Activated B cell treated with CpG ODN at 0.5 μM for 24 hours (primary cell): Measurements from ENCODE around the gene GRIPAP1. TPM values are rescaled to one million over a fixed set of nuclear protein-coding genes. Genes with fewer than 3 reads are reported as not detected.

Experiments
- ATAC-seq: fragments of 200-7000 bp; cut with Tn5 transposase; one replicate; pipeline ENCODE4 v1.10.0; 2021; ENCODE audit warnings: low read depth, mild to moderate bottlenecking, moderate library complexity
- CTCF ChIA-PET: fragments of 350-600 bp; sonication (Branson Sonifier 250); formaldehyde crosslinking; loops from one replicate; lab custom pipeline; 2021; ENCODE audit warnings: antibody characterized with exemption; lab: Charles Lee
- POLR2A ChIA-PET: fragments of 350-600 bp; sonication (Branson Sonifier 250); formaldehyde crosslinking; loops from one replicate; lab custom pipeline; 2021; ENCODE audit warnings: antibody characterized with exemption; lab: Charles Lee
- DNase-seq: peaks from one replicate; pipeline ENCODE4 v3.0.0; 2022
- H3K27ac Mint-ChIP-seq: one replicate; pipeline ENCODE4 v1.8.0; 2020; ENCODE audit warnings: mixed read lengths
- H3K27me3 Mint-ChIP-seq: one replicate; pipeline ENCODE4 v1.8.0; 2021; ENCODE audit warnings: mixed read lengths
- H3K36me3 Mint-ChIP-seq: one replicate; pipeline ENCODE4 v1.8.0; 2021; ENCODE audit warnings: low read depth, mixed read lengths
- H3K4me1 Mint-ChIP-seq: one replicate; pipeline ENCODE4 v1.8.0; 2021; ENCODE audit warnings: mixed read lengths
- H3K4me3 Mint-ChIP-seq: one replicate; pipeline ENCODE4 v1.8.0; 2020; ENCODE audit warnings: mild to moderate bottlenecking, mixed read lengths
- H3K9me3 Mint-ChIP-seq: one replicate; pipeline ENCODE4 v1.8.0; 2020; ENCODE audit warnings: mixed read lengths
- intact Hi-C: fragments of 100-400 bp; cut with micrococcal nuclease; formaldehyde crosslinking; loops from one replicate; pipeline ENCODE4 v1.15.1; 2024
- total RNA-seq: library from RNA; stranded (reverse); gene quantifications from 2 replicates; pipeline ENCODE4 v1.2.3, GENCODE V29; 2022
- TF ChIP-seq, protein P1 (sequence below): fragments of 200-600 bp; IDR thresholded peaks from one replicate; pipeline ENCODE4 v1.8.0; 2022; ENCODE audit warnings: antibody characterized with exemption, mild to moderate bottlenecking

GRIPAP1 gene
- total RNA-seq, 1 donor from 2014 or later, result 117 TPM

DNA sequence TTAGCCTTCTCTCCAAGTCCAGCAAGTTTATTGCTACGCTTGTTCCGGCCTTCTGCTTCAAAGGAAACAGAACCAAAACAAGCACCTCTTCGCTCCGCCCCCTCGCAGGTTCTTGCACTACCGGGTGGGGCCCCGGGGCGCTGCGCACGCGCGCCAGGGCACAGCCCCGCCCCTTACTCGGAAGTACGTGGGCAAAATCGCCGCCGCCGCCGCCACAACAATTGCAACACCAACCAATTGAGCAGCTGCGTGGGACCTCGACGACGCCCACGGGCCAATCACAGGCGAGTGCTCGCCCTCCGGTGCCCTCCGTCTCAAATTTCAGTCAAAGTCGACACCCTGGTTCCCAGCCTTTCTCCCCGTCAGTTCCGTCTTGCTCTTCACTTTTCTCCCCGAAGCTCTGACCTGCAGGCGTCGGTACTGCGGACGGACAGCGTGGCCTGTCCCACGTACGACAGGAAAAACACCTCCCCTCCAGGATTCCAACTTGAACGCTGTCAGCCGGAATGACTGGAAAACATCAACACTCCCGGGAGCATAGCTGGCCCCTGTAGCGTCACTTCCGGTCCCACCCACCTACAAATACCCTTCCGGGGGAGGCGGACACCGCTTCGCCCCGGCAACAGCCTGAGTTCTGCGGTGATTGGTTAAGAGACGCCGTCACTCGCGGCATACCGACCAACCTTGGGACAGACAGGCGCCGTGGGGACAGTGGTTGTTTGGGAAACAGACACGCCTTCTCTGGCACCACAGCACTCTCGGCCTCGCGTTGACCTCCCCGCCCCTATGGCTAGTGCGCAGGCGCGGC, 44.0 kb downstream of the GRIPAP1 start:
- intact Hi-C loops, result loop anchor here (1.0 to 5.0 kb wide), 13 partner anchors 14 to 419 kb away; partner anchors contain the start of genes GRIPAP1, PIM2, PQBP1 and PRAF2
- DNase-seq, result peak; percentile 81
- peaks cover 26% of the 10 kb centered on the region for H3K36me3 Mint-ChIP-seq
- H3K9me3 Mint-ChIP-seq, result no peaks in the 10 kb centered on the region
- peak overlapping the region; percentile 98 for H3K4me3 Mint-ChIP-seq
- TF ChIP-seq, protein P1, sequence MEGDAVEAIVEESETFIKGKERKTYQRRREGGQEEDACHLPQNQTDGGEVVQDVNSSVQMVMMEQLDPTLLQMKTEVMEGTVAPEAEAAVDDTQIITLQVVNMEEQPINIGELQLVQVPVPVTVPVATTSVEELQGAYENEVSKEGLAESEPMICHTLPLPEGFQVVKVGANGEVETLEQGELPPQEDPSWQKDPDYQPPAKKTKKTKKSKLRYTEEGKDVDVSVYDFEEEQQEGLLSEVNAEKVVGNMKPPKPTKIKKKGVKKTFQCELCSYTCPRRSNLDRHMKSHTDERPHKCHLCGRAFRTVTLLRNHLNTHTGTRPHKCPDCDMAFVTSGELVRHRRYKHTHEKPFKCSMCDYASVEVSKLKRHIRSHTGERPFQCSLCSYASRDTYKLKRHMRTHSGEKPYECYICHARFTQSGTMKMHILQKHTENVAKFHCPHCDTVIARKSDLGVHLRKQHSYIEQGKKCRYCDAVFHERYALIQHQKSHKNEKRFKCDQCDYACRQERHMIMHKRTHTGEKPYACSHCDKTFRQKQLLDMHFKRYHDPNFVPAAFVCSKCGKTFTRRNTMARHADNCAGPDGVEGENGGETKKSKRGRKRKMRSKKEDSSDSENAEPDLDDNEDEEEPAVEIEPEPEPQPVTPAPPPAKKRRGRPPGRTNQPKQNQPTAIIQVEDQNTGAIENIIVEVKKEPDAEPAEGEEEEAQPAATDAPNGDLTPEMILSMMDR, result no peak
- peak; percentile 84 for ATAC-seq
- ChIA-PET POLR2A (interaction anchor here (0.5 to 5.9 kb wide), 27 partner anchors 9 to 436 kb away, joined by 3 to 99 read pairs (median 5); partner anchors contain the start of genes GRIPAP1, HDAC6, KCND1 and PQBP1), CTCF (interaction anchor here (0.8 to 1.0 kb wide), 3 partner anchors 15 to 309 kb away, joined by 3 to 4 read pairs (median 3); no protein-coding TSS in a partner anchor)
- no peaks in the 10 kb centered on the region for H3K27me3 Mint-ChIP-seq
- peaks cover 69% of the 10 kb centered on the region for H3K4me1 Mint-ChIP-seq
- peak overlapping the region; percentile 100 for H3K27ac Mint-ChIP-seq

DNA sequence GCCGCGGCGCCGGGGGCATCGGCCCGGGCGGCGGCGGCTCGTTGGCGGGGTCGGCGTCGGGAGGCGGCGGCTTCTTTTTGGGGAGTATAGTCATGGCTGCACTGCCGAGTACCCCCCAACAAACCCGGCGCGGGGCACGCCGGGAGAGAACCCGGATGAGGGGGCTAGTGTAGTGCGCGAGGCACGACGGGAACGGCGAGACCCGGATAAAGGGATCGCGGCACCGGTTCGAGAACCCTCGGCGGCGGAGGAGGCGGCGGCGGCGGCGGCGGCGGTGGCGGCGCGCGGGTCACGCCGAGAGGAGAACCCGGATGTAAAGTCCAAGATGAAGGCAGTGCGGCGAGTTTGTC, 44.6 kb downstream of the GRIPAP1 start, which contains the start of gene OTUD5:
Gene OTUD5, minus strand, starts transcription at position 131 of the 350 bp plus-strand sequence. Its CDS starts 37 bp downstream, at position 94.
- TF ChIP-seq, protein P1, result no peak
- H3K4me1 Mint-ChIP-seq, result peaks cover 72% of the 10 kb centered on the region
- DNase-seq (no peak), ATAC-seq (peak; percentile 38)
- intact Hi-C loops, result loop anchor here (1.0 to 5.0 kb wide), 3 partner anchors 144 to 360 kb away; partner anchors contain the start of gene WDR13
- no peaks in the 10 kb centered on the region for H3K9me3 Mint-ChIP-seq
- H3K4me3 Mint-ChIP-seq, result peak within 1 kb of the TSS; percentile 98
- ChIA-PET CTCF (interaction anchor here (0.8 kb wide), 1 partner anchor 15 kb away, joined by 3 read pairs; no protein-coding TSS in a partner anchor), POLR2A (interaction anchor here (1.0 to 5.9 kb wide), 18 partner anchors 9 to 383 kb away, joined by 3 to 99 read pairs (median 10); partner anchors contain the start of genes GRIPAP1, HDAC6, KCND1 and PQBP1)
- H3K27ac Mint-ChIP-seq, result peak within 1 kb of the TSS; percentile 100
- H3K27me3 Mint-ChIP-seq, result no peaks in the 10 kb centered on the region
- H3K36me3 Mint-ChIP-seq, result peaks cover 26% of the 10 kb centered on the region

DNA sequence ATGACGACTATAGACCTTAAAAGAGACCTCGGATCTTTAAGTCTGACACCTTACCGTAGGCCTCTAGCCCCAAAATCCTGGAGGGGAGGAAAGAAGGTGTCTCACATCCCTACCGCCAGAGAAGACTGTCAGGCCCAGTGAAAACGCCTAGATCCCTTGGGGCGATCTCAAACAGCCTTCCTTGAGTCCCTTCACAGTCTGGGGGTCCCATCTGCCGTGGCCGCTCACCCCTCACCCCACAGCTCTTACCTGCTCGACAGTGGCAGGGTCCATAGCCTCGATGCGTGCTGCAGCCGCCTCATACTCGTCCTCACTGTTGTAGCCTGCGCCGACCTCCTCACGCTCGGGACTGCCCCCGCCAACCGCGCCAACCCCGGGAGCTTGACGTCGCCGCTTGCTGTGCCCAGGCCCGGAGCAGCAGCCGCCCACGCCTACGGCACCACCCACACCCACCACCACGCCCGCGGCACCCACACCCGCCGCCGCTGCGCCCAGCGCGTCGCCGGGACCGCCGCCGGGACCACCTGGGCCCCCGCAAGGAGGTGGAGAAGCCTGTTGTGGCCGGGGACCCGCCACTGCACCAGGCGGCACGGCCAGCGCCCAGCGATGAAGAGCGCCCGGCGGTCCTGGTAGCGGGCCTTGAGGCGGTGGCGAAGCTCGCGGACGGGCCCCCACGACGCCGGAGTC, 45.2 kb downstream of the GRIPAP1 start:
- no peaks in the 10 kb centered on the region for H3K9me3 Mint-ChIP-seq
- ATAC-seq (no peak), DNase-seq (peak; percentile 29)
- CTCF ChIA-PET, result no interaction called here
- peaks cover 26% of the 10 kb centered on the region for H3K36me3 Mint-ChIP-seq
- TF ChIP-seq, protein P1, result no peak
- H3K4me3 Mint-ChIP-seq, result peak overlapping the region; percentile 84
- H3K4me1 Mint-ChIP-seq, result peaks cover 74% of the 10 kb centered on the region
- POLR2A ChIA-PET, result interaction anchor here (0.6 to 5.9 kb wide), 13 partner anchors 15 to 382 kb away, joined by 3 to 99 read pairs (median 8); partner anchors contain the start of genes KCND1, PQBP1, RBM3 and SLC35A2
- intact Hi-C loops, result loop anchor here (1.0 to 5.0 kb wide), 3 partner anchors 144 to 360 kb away; partner anchors contain the start of gene WDR13
- peak overlapping the region; percentile 75 for H3K27ac Mint-ChIP-seq
- H3K27me3 Mint-ChIP-seq, result no peaks in the 10 kb centered on the region

DNA sequence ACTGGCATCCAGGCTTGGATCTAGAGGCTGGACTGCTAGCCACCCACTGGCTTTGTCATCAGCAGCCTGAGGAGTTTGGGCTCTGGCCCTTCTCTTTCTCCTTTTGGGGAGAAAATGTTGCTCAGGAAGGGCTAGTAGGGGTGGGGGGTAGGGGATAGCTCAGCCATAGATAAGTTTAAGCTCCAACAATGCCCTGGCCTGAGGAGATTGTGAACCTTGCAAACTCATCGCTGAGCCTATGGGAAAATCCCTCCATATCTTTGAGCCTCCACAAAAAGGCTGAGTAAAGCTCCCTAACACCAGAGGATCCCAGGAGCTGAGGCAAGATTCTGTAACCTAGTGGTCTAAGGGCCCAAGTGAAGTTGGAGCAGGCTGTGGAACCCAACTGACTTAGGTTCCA, 53.5 kb downstream of the GRIPAP1 start:
- no peaks in the 10 kb centered on the region for H3K27me3 Mint-ChIP-seq
- no peak for DNase-seq
- ATAC-seq, result no peak
- POLR2A ChIA-PET, result interaction anchor here (0.5 to 17.9 kb wide), 2 partner anchors 34 to 1114 kb away, joined by 8 to 718 read pairs; partner anchors contain the start of genes PIM2 and SLC35A2
- H3K27ac Mint-ChIP-seq, result no peak overlapping the region
- peaks cover 36% of the 10 kb centered on the region for H3K4me1 Mint-ChIP-seq
- no peak overlapping the region for H3K4me3 Mint-ChIP-seq
- CTCF ChIA-PET, result interaction anchor here (0.8 to 1.2 kb wide), 2 partner anchors 61 to 300 kb away, joined by 3 to 5 read pairs; no protein-coding TSS in a partner anchor
- H3K36me3 Mint-ChIP-seq, result peaks cover 15% of the 10 kb centered on the region
- TF ChIP-seq, protein P1, result no peak
- intact Hi-C loops, result loop anchor here (5.0 kb wide), 1 partner anchor 126 kb away; no protein-coding TSS in a partner anchor
- no peaks in the 10 kb centered on the region for H3K9me3 Mint-ChIP-seq
